GM23338 (cell line): ENCODE data around the gene SETSIP. TPM values are rescaled to one million over a fixed set of nuclear protein-coding genes. Genes with fewer than 3 reads are reported as not detected.
A peak's percentile ranks its signal among the peaks of the same experiment; 100 is the strongest.

Experiments used
- ATAC-seq: fragments of 200-7000 bp; cut with Tn5 transposase; 3 replicates; pipeline ENCODE4 v1.9.1; 2020
- DNase-seq: peaks from one replicate; pipeline ENCODE4 v3.0.0-alpha.2; 2015; ENCODE audit warnings: low spot score
- H2AFZ ChIP-seq: fragments of 200-600 bp; sonication (generic); 2 replicates; pipeline ENCODE4 v1.8.0; 2016; ENCODE audit warnings: antibody characterized with exemption, mild to moderate bottlenecking, moderate library complexity
- H3F3A ChIP-seq: fragments of 200-600 bp; sonication (generic); replicated peaks from 2 replicates; pipeline ENCODE4 v1.8.0; 2017; ENCODE audit warnings: antibody characterized with exemption, mixed run types, low read depth
- H3K27ac ChIP-seq: fragments of 200-600 bp; sonication (generic); 2 replicates; pipeline ENCODE4 v1.6.1; 2016; ENCODE audit warnings: low read depth
- H3K27me3 ChIP-seq: fragments of 200-600 bp; sonication (generic); 2 replicates; pipeline ENCODE4 v1.8.0; 2016; ENCODE audit warnings: mild to moderate bottlenecking, mixed run types, moderate library complexity; ENCODE audit not compliant: insufficient read depth
- H3K36me3 ChIP-seq: fragments of 200-600 bp; sonication (generic); 2 replicates; pipeline ENCODE4 v1.8.0; 2016; ENCODE audit warnings: mild to moderate bottlenecking; ENCODE audit not compliant: insufficient read depth
- H3K4me1 ChIP-seq: fragments of 200-600 bp; sonication (generic); 2 replicates; pipeline ENCODE4 v1.8.0; 2016; ENCODE audit warnings: mild to moderate bottlenecking, moderate library complexity; ENCODE audit not compliant: insufficient read depth
- H3K4me2 ChIP-seq: fragments of 200-600 bp; sonication (generic); 2 replicates; pipeline ENCODE4 v1.7.1; 2017; ENCODE audit warnings: mixed run types
- H3K4me3 ChIP-seq: fragments of 200-600 bp; sonication (generic); 2 replicates; pipeline ENCODE4 v1.6.1; 2016; ENCODE audit warnings: mixed run types
- H3K79me2 ChIP-seq: fragments of 200-600 bp; sonication (generic); replicated peaks from 2 replicates; pipeline ENCODE4 v1.8.0; 2017; ENCODE audit warnings: mild to moderate bottlenecking; ENCODE audit not compliant: insufficient read depth
- H3K9me2 ChIP-seq: fragments of 200-600 bp; sonication (generic); 2 replicates; pipeline ENCODE4 v1.8.0; 2017; ENCODE audit not compliant: insufficient read depth
- H4K20me1 ChIP-seq: fragments of 200-600 bp; sonication (generic); replicated peaks from 2 replicates; pipeline ENCODE4 v1.8.0; 2017; ENCODE audit warnings: mild to moderate bottlenecking; ENCODE audit not compliant: insufficient read depth
- H3K27ac Mint-ChIP-seq: 2 replicates; pipeline ENCODE4 v1.8.0; 2020; ENCODE audit warnings: inconsistent platforms, mild to moderate bottlenecking, moderate library complexity, mixed read lengths
- H3K27me3 Mint-ChIP-seq: 3 replicates; pipeline ENCODE4 v1.8.0; 2022; ENCODE audit warnings: low read depth, mild to moderate bottlenecking, moderate library complexity, mixed read lengths, inconsistent platforms; ENCODE audit not compliant: insufficient read depth, poor library complexity
- H3K36me3 Mint-ChIP-seq: 3 replicates; pipeline ENCODE4 v1.8.0; 2021; ENCODE audit warnings: low read depth, mild to moderate bottlenecking, inconsistent platforms, moderate library complexity, mixed read lengths
- H3K4me1 Mint-ChIP-seq: 3 replicates; pipeline ENCODE4 v1.8.0; 2020; ENCODE audit warnings: mild to moderate bottlenecking, inconsistent platforms, mixed read lengths
- H3K4me3 Mint-ChIP-seq: 3 replicates; pipeline ENCODE4 v1.8.0; 2021; ENCODE audit warnings: moderate library complexity, mild to moderate bottlenecking, inconsistent platforms, mixed read lengths
- H3K9me3 Mint-ChIP-seq: 3 replicates; pipeline ENCODE4 v1.8.0; 2020; ENCODE audit warnings: moderate library complexity, mild to moderate bottlenecking, inconsistent platforms, mixed read lengths
- CREB1 ChIP-seq: fragments of 250-450 bp; sonication (Bioruptor Pico); IDR thresholded peaks from 2 replicates; pipeline ENCODE4 v1.5.0; 2020; ENCODE audit warnings: low read depth, mild to moderate bottlenecking, moderate library complexity
- ETS1 ChIP-seq: IDR thresholded peaks from 2 replicates; pipeline ENCODE4 v1.6.1; 2016; ENCODE audit warnings: antibody characterized with exemption
- EZH2 ChIP-seq: fragments of 200-600 bp; sonication (generic); IDR thresholded peaks from one replicate; pipeline ENCODE4 v1.8.0; 2017; ENCODE audit warnings: antibody characterized with exemption, mild to moderate bottlenecking, low read depth; ENCODE audit not compliant: unreplicated experiment
- EZH2phosphoT487 ChIP-seq: fragments of 200-600 bp; sonication (generic); IDR thresholded peaks from one replicate; pipeline ENCODE4 v1.8.1; 2018; ENCODE audit warnings: antibody characterized with exemption; ENCODE audit not compliant: unreplicated experiment
- JUNB ChIP-seq: IDR thresholded peaks from one replicate; pipeline ENCODE4 v1.6.1; 2016; ENCODE audit warnings: antibody characterized with exemption; ENCODE audit not compliant: unreplicated experiment
- NANOG ChIP-seq: IDR thresholded peaks from 2 replicates; pipeline ENCODE4 v1.6.1; 2016; ENCODE audit warnings: antibody characterized with exemption, borderline replicate concordance
- POLR2AphosphoS5 ChIP-seq: IDR thresholded peaks from 2 replicates; pipeline ENCODE4 v1.6.1; 2016; ENCODE audit warnings: antibody characterized with exemption, low read depth
- STAT1 ChIP-seq: IDR thresholded peaks from one replicate; pipeline ENCODE4 v1.6.1; 2016; ENCODE audit warnings: antibody characterized with exemption; ENCODE audit not compliant: unreplicated experiment
- ZNF114 ChIP-seq: fragments of 250-450 bp; sonication (Bioruptor Pico); IDR thresholded peaks from 2 replicates; pipeline ENCODE4 v1.5.0; 2020; ENCODE audit warnings: mild to moderate bottlenecking, moderate library complexity
- ZNF331 ChIP-seq: fragments of 250-450 bp; sonication (Bioruptor Pico); IDR thresholded peaks from 2 replicates; pipeline ENCODE4 v1.5.0; 2020; ENCODE audit warnings: low read depth, mild to moderate bottlenecking, moderate library complexity
- ZNF462 ChIP-seq: fragments of 250-450 bp; sonication (Bioruptor Pico); IDR thresholded peaks from 2 replicates; pipeline ENCODE4 v1.5.0; 2020; ENCODE audit warnings: mild to moderate bottlenecking, moderate library complexity
- polyA plus RNA-seq: library from polyadenylated mRNA; unstranded; fragments of >200 nt; fragmentation: Nextera tagmentation; extraction: Ambion mirVana; gene quantifications from 2 replicates; pipeline ENCODE4 v1.2.1, GENCODE V29; 2016
- total RNA-seq: library from RNA; depleted of rRNA; stranded (reverse); fragments of >200 nt; shearing (Covaris generic); gene quantifications from 2 replicates; pipeline ENCODE4 v1.2.3, GENCODE V29; 2014
- TF ChIP-seq, protein P1 (sequence below): IDR thresholded peaks from one replicate; pipeline ENCODE4 v1.6.1; 2018; ENCODE audit warnings: antibody characterized with exemption; ENCODE audit not compliant: unreplicated experiment
- TF ChIP-seq, protein P2 (sequence below), 2 experiments: fragments of 200-600 bp in 1 of 2; sonication (generic) in 1 of 2; conservative IDR thresholded peaks; 2 replicates each; pipeline versions ENCODE4 v1.5.1 to v1.6.1; 2016 to 2017; ENCODE audit warnings: antibody characterized with exemption in 2 of 2, low read depth in 2 of 2, mild to moderate bottlenecking in 2 of 2, moderate library complexity in 1 of 2

Gene SETSIP
- total and polyA plus RNA-seq, 2 experiments from 2014 or later = 0.92 to 0.94 TPM

DNA sequence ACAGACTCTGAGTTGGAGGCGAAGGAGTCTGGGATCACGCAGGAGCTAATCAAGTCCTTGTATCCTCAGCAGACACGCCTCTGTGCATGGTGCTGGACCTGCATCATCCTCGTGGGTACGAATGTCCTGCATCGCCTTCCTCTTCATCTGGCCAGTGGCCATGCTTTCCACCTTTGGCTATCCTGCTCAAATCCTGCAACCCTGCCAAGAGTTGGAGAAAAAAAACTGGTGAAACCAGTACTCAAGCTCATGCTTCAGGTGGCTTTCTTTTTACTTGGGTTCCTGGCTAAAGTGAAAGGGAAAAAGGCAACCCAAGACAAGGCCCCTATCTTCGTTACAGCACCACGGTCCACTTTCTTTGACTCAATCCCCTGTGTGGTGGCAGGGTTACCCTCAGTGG is 8.9 kb downstream of the SETSIP start:
- H3K4me1 ChIP-seq = no peaks in the 10 kb centered on the region
- no peak overlapping the region for H3K4me3 ChIP-seq
- ATAC-seq (no peak), DNase-seq (no peak)
- H2AFZ ChIP-seq = peak overlapping the region; percentile 80
- no peaks in the 10 kb centered on the region for H3K9me2 ChIP-seq
- no peaks in the 10 kb centered on the region for H3F3A ChIP-seq
- no peaks in the 10 kb centered on the region for H3K9me3 Mint-ChIP-seq
- H3K4me2 ChIP-seq = no peak overlapping the region
- TF ChIP-seq ETS1 = no peak
- TF ChIP-seq JUNB = no peak
- TF ChIP-seq STAT1 = no peak
- TF ChIP-seq, protein P1, sequence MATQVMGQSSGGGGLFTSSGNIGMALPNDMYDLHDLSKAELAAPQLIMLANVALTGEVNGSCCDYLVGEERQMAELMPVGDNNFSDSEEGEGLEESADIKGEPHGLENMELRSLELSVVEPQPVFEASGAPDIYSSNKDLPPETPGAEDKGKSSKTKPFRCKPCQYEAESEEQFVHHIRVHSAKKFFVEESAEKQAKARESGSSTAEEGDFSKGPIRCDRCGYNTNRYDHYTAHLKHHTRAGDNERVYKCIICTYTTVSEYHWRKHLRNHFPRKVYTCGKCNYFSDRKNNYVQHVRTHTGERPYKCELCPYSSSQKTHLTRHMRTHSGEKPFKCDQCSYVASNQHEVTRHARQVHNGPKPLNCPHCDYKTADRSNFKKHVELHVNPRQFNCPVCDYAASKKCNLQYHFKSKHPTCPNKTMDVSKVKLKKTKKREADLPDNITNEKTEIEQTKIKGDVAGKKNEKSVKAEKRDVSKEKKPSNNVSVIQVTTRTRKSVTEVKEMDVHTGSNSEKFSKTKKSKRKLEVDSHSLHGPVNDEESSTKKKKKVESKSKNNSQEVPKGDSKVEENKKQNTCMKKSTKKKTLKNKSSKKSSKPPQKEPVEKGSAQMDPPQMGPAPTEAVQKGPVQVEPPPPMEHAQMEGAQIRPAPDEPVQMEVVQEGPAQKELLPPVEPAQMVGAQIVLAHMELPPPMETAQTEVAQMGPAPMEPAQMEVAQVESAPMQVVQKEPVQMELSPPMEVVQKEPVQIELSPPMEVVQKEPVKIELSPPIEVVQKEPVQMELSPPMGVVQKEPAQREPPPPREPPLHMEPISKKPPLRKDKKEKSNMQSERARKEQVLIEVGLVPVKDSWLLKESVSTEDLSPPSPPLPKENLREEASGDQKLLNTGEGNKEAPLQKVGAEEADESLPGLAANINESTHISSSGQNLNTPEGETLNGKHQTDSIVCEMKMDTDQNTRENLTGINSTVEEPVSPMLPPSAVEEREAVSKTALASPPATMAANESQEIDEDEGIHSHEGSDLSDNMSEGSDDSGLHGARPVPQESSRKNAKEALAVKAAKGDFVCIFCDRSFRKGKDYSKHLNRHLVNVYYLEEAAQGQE = no peak
- TF ChIP-seq POLR2AphosphoS5 = no peak
- no peak for TF ChIP-seq ZNF114
- TF ChIP-seq, protein P2, sequence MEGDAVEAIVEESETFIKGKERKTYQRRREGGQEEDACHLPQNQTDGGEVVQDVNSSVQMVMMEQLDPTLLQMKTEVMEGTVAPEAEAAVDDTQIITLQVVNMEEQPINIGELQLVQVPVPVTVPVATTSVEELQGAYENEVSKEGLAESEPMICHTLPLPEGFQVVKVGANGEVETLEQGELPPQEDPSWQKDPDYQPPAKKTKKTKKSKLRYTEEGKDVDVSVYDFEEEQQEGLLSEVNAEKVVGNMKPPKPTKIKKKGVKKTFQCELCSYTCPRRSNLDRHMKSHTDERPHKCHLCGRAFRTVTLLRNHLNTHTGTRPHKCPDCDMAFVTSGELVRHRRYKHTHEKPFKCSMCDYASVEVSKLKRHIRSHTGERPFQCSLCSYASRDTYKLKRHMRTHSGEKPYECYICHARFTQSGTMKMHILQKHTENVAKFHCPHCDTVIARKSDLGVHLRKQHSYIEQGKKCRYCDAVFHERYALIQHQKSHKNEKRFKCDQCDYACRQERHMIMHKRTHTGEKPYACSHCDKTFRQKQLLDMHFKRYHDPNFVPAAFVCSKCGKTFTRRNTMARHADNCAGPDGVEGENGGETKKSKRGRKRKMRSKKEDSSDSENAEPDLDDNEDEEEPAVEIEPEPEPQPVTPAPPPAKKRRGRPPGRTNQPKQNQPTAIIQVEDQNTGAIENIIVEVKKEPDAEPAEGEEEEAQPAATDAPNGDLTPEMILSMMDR (conservative IDR thresholded peaks at IDR 0.05; ENCODE audit: low read depth in 2 of 2) = no peak
- TF ChIP-seq EZH2phosphoT487 = no peak
- TF ChIP-seq ZNF331 (CRISPR knock-in tag) = no peak
- no peak for TF ChIP-seq EZH2
- TF ChIP-seq ZNF462 (CRISPR knock-in tag) = no peak
- no peak for TF ChIP-seq NANOG
- no peak for TF ChIP-seq CREB1 (CRISPR knock-in tag)
- no peaks in the 10 kb centered on the region for H3K27me3 ChIP-seq
- no peaks in the 10 kb centered on the region for H3K36me3 Mint-ChIP-seq
- no peak overlapping the region for H3K4me3 Mint-ChIP-seq
- H3K36me3 ChIP-seq = no peaks in the 10 kb centered on the region
- H3K4me1 Mint-ChIP-seq = peaks cover 5% of the 10 kb centered on the region; the same call in 2 of the 3 replicates
- H3K27ac ChIP-seq = no peak overlapping the region
- no peak overlapping the region for H3K27ac Mint-ChIP-seq
- H3K79me2 ChIP-seq = no peaks in the 10 kb centered on the region
- H4K20me1 ChIP-seq = no peaks in the 10 kb centered on the region
- H3K27me3 Mint-ChIP-seq = peaks cover 2% of the 10 kb centered on the region
